BJ (cell line): ENCODE results near the gene IL17B. TPM values are rescaled to one million over a fixed set of nuclear protein-coding genes. Genes with fewer than 3 reads are reported as not detected.

Source experiments
- CTCF ChIA-PET: fragments of 350-600 bp; formaldehyde crosslinking; extraction: SDS; loops from one replicate; lab custom pipeline; 2021; ENCODE audit warnings: antibody characterized with exemption, inconsistent platforms; lab: Yijun Ruan, JAX
- POLR2A ChIA-PET: fragments of 300-600 bp; sonication (Branson Sonifier 250); formaldehyde crosslinking; extraction: SDS; loops from one replicate; lab custom pipeline; 2021; ENCODE audit warnings: antibody characterized with exemption; lab: Charles Lee
- DNase-seq: peaks from one replicate; pipeline ENCODE4 v3.0.0-alpha.2; 2011; ENCODE audit warnings: low read depth
- H3K27me3 ChIP-seq: 2 replicates; pipeline ENCODE4 v1.6.0; 2011; ENCODE audit warnings: low read length; ENCODE audit not compliant: control insufficient read depth, insufficient read depth
- H3K36me3 ChIP-seq: 2 replicates; pipeline ENCODE4 v1.5.1; 2011; ENCODE audit warnings: low read length; ENCODE audit not compliant: control insufficient read depth, insufficient read depth
- H3K4me3 ChIP-seq: 2 replicates; pipeline ENCODE4 v1.5.1; 2011; ENCODE audit warnings: low read depth, mild to moderate bottlenecking, control low read depth, low read length
- polyA plus RNA-seq: library from polyadenylated mRNA; depleted of rRNA; stranded (reverse); fragments of >200 nt; gene quantifications from 2 replicates; pipeline ENCODE4 v1.2.3, GENCODE V29; 2011
- TF ChIP-seq, protein P1 (sequence below): IDR thresholded peaks from 2 replicates; pipeline ENCODE4 v1.5.1; 2011; ENCODE audit warnings: low read depth, mild to moderate bottlenecking, control low read depth, inconsistent platforms, low read length, moderate library complexity; ENCODE audit not compliant: insufficient read depth

Gene IL17B
- polyA plus RNA-seq, 1 experiment, result 0.90 TPM

- TF ChIP-seq, protein P1, sequence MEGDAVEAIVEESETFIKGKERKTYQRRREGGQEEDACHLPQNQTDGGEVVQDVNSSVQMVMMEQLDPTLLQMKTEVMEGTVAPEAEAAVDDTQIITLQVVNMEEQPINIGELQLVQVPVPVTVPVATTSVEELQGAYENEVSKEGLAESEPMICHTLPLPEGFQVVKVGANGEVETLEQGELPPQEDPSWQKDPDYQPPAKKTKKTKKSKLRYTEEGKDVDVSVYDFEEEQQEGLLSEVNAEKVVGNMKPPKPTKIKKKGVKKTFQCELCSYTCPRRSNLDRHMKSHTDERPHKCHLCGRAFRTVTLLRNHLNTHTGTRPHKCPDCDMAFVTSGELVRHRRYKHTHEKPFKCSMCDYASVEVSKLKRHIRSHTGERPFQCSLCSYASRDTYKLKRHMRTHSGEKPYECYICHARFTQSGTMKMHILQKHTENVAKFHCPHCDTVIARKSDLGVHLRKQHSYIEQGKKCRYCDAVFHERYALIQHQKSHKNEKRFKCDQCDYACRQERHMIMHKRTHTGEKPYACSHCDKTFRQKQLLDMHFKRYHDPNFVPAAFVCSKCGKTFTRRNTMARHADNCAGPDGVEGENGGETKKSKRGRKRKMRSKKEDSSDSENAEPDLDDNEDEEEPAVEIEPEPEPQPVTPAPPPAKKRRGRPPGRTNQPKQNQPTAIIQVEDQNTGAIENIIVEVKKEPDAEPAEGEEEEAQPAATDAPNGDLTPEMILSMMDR, result no peak
- Histone ChIP-seq H3K36me3 (no peaks in the 10 kb centered on the region; the same call in 1 of the 2 replicates), H3K27me3 (no peaks in the 10 kb centered on the region), H3K4me3 (no peak overlapping the region)
- CTCF ChIA-PET, result interaction anchor here (0.6 to 17.0 kb wide), 3 partner anchors 9 to 141 kb away, joined by 3 to 289 read pairs (median 3); no protein-coding TSS in a partner anchor
- no peak for DNase-seq
- POLR2A ChIA-PET, result no interaction called here
These were observed 14.4 kb downstream of the IL17B start for GRCh38 chr5:149364719-149365118.

GRCh38 chr5:149363936-149364335 lies 15.2 kb downstream of the IL17B start:
- Histone ChIP-seq H3K27me3 (no peaks in the 10 kb centered on the region), H3K36me3 (no peaks in the 10 kb centered on the region; the same call in 1 of the 2 replicates), H3K4me3 (no peak overlapping the region)
- TF ChIP-seq, protein P1, result no peak
- CTCF ChIA-PET, result interaction anchor here (0.6 to 17.0 kb wide), 4 partner anchors 8 to 141 kb away, joined by 3 to 289 read pairs (median 14); no protein-coding TSS in a partner anchor
- POLR2A ChIA-PET, result no interaction called here
- DNase-seq, result no peak

- ChIA-PET CTCF (interaction anchor here (4.4 to 17.0 kb wide), 2 partner anchors 9 to 45 kb away, joined by 24 to 289 read pairs; no protein-coding TSS in a partner anchor), POLR2A (no interaction called here)
- Histone ChIP-seq H3K27me3 (no peaks in the 10 kb centered on the region), H3K4me3 (no peak overlapping the region), H3K36me3 (no peaks in the 10 kb centered on the region)
- no peak for DNase-seq
- TF ChIP-seq, protein P1, result no peak
These were observed 15.7 kb downstream of the IL17B start for GRCh38 chr5:149363358-149363757.

DNA sequence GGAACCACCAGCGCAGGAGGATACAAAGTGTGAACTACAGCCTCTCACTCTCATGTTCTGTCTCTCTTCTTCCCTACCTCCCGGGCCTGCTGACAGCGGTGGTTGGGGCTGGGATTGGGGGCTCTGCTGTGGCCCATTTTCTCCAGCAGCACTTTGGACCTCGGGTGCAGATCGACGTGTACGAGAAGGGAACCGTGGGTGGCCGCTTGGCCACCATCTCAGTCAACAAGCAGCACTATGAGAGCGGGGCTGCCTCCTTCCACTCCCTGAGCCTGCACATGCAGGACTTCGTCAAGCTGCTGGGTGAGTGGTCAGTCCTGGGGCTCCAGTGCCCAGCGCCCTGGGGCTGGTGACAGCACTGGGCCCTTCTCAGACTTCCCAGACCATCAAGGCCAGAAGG lies 16.6 kb downstream of the IL17B start:
- no peaks in the 10 kb centered on the region for H3K27me3 ChIP-seq
- DNase-seq, result no peak
- TF ChIP-seq, protein P1, result no peak
- H3K4me3 ChIP-seq, result no peak overlapping the region
- ChIA-PET POLR2A (no interaction called here), CTCF (interaction anchor here (4.4 to 17.0 kb wide), 2 partner anchors 9 to 45 kb away, joined by 24 to 289 read pairs; no protein-coding TSS in a partner anchor)
- no peaks in the 10 kb centered on the region for H3K36me3 ChIP-seq

DNA sequence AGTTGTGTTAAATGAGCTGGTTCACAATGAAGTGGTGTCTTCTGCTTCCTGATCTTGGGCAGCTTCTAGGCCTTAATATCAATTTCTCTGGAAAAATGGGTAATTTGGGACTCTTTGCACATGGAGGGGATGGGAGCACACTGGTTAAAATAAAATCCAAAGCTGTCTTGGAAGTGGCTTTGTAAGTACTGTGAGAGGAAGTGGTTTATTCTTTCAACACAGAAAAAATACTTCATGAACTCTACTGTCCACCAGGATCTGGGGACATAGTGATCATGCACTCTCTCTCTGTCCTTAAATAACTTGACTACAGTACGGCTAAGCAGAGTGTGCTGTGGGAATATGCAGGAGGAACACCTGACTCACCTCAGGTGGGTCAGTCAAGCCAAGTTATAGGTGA lies 18.8 kb downstream of the IL17B start:
- H3K27me3 ChIP-seq, result no peaks in the 10 kb centered on the region
- CTCF ChIA-PET, result interaction anchor here (0.7 to 17.0 kb wide), 6 partner anchors 8 to 258 kb away, joined by 3 to 289 read pairs (median 5); no protein-coding TSS in a partner anchor
- TF ChIP-seq, protein P1, result no peak
- no peak overlapping the region for H3K4me3 ChIP-seq
- no peak for DNase-seq
- peaks cover 2% of the 10 kb centered on the region; the same call in 1 of the 2 replicates for H3K36me3 ChIP-seq
- POLR2A ChIA-PET, result no interaction called here
